Suprapubic skin (tissue), 4 donors: ENCODE results near the gene LYPD1. TPM values are rescaled to one million over a fixed set of nuclear protein-coding genes. Genes with fewer than 3 reads are reported as not detected.

Source experiments
- DNase-seq, 2 donors: peaks; one replicate each; pipeline ENCODE4 v3.0.0-alpha.2; 2019; ENCODE audit warnings: low spot score in 2 of 2
- H3K27ac ChIP-seq: fragments of 200-600 bp; sonication (generic); one replicate; pipeline ENCODE4 v1.5.1; 2019
- H3K27me3 ChIP-seq: fragments of 200-600 bp; sonication (generic); one replicate; pipeline ENCODE4 v1.5.1; 2019
- H3K36me3 ChIP-seq: fragments of 200-600 bp; sonication (generic); one replicate; pipeline ENCODE4 v1.5.1; 2019
- H3K4me1 ChIP-seq: fragments of 200-600 bp; sonication (generic); one replicate; pipeline ENCODE4 v1.5.1; 2019
- H3K4me3 ChIP-seq: fragments of 200-600 bp; sonication (generic); one replicate; pipeline ENCODE4 v1.5.1; 2019; ENCODE audit warnings: mild to moderate bottlenecking
- H3K9me3 ChIP-seq: fragments of 200-600 bp; sonication (generic); one replicate; pipeline ENCODE4 v1.5.1; 2019
- EP300 ChIP-seq: sonication (generic); formaldehyde crosslinking; IDR thresholded peaks from one replicate; pipeline ENCODE4 v1.6.1; 2017; ENCODE audit warnings: antibody characterized with exemption
- POLR2A ChIP-seq, 2 donors: fragments of 450-650 bp; IDR thresholded peaks; one replicate each; pipeline ENCODE4 v1.6.1; 2017; ENCODE audit warnings: antibody characterized with exemption in 2 of 2, mild to moderate bottlenecking in 2 of 2, moderate library complexity in 2 of 2
- POLR2AphosphoS5 ChIP-seq, 3 donors: sonication (generic); formaldehyde crosslinking; IDR thresholded peaks; one replicate each; pipeline ENCODE4 v1.6.1; 2017; ENCODE audit warnings: antibody characterized with exemption in 3 of 3
- WGBS: methylation state at CpG from one replicate; pipeline ENCODE4 v1.1.5; 2018; 5-methylcytosine and 5-hydroxymethylcytosine counted together
- total RNA-seq, 4 donors: library from RNA; depleted of rRNA; stranded (reverse); fragments of >200 nt; gene quantifications; one replicate each; pipeline ENCODE4 v1.1.0, GENCODE V29; 2016
- TF ChIP-seq, protein P1 (sequence below), 2 donors: fragments of 200-600 bp in 1 of 2; fragments of 450-650 bp in 1 of 2; sonication (generic) in 1 of 2; IDR thresholded peaks; one replicate each; pipeline ENCODE4 v1.5.1; 2016 to 2019; ENCODE audit warnings: antibody characterized with exemption in 2 of 2, mild to moderate bottlenecking in 1 of 2, moderate library complexity in 1 of 2

The LYPD1 gene
- total RNA-seq, 4 donors from 2014 or later = 0.34 TPM; not detected in 3

DNA sequence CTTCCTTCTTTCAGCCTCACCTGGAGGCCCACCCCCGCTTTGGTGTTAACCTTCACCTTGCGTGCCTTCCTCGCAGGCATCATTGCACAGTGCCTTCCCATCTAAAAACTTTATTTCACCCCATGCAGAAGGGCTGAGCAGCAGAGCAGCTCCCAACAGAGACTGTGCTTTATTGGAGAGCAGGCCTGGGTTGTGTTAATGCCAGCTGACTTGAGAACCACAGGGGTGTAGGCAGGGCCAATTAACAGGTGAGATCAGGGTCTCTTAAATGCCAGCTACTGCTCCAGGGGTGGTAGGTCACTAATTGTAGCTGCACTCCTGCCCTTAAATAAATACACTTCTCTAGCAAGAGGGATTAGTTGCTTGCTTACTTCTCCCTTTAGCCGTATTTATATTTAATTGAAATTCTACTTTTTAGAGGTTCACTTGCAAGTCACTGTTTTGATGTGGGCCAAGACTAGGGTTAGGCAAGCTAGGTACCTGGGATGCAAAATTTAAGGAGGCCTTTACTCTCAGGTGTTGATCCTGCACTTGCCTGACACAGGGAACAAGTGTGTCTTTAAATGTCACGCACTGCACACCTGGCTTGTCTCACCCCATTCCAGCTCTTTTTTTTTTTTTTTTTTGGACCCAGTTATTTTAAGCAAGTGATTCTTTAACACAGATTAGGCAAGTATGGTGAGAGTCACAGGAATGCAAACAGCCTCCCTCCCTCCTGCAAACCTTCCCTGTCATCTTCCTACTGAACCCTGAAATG, 54.5 kb downstream of the LYPD1 start:
- no peaks in the 10 kb centered on the region for H3K27me3 ChIP-seq
- WGBS = 82% methylated on average over 5 of the region's 5 CpGs
- no peak overlapping the region for H3K4me3 ChIP-seq
- H3K36me3 ChIP-seq = no peaks in the 10 kb centered on the region
- TF ChIP-seq EP300 (no peak), POLR2AphosphoS5 (IDR thresholded peaks at IDR 0.05) (no peak)
- DNase-seq = no peak
- H3K27ac ChIP-seq = no peak overlapping the region
- no peaks in the 10 kb centered on the region for H3K4me1 ChIP-seq
- no peaks in the 10 kb centered on the region for H3K9me3 ChIP-seq

DNA sequence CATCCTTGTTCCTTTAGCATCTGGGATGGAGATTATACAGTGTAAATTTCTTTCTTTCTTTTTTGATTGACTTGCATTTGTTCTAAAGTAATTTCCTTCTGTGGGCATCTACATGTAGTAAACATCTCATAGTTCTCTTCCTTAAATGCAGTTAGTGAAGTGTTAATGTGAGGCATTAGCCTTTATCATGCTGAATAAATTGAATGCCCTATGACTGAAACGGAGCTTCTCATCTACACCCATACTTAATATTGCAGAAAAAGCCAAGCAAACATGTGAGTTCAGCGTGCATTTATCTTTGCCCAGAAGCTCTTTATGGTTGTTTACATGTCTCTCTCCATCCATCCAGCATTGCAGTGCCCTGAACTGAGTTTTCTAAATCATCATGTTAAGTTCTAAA, 58.3 kb downstream of the LYPD1 start:
- TF ChIP-seq POLR2A (IDR thresholded peaks at IDR 0.05) = no peak
- TF ChIP-seq EP300 = no peak
- H3K4me1 ChIP-seq = no peaks in the 10 kb centered on the region
- H3K36me3 ChIP-seq = no peaks in the 10 kb centered on the region
- H3K4me3 ChIP-seq = no peak overlapping the region
- no peak for DNase-seq
- H3K27ac ChIP-seq = no peak overlapping the region
- H3K9me3 ChIP-seq = no peaks in the 10 kb centered on the region
- no peaks in the 10 kb centered on the region for H3K27me3 ChIP-seq
- 69% methylated on average over 2 of the region's 2 CpGs for WGBS

DNA sequence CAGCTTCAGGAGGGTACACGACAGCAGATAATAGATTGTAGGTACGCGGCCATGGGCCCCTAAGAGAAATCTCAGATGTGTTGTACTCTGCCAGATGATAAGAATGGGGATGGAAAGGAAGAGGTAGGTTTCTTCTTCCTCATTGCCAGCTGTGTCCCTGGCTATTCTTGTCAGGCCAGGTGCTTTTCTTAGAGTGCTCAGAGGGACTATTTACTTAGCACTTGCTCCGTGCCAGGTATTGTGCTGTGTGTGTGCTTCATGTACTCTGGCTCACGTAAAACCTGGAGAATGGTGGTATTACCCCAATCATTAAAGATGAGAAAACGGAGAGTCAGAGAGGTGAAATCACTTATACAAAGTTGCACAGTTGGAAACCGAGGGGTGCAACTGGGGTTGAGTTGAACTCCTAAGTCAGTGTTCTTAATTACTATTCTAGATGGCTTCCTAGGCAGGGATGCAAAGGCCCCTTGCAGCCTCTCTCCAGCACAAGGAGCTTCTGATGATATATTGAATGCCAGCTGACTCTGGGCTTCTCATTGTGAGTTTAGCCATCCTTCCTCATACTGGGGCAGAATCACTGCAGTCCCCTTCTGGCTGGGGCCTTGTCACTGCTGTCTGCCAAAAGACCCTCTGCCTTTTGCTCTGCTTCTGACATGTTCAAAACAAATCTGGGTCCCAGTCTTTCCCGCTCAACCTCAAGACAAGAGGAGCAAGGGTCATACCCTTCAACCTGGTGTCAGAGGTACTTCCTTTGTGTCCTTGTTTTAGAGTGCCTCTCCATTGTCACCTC, 60.7 kb downstream of the LYPD1 start:
- DNase-seq = no peak
- WGBS = 93% methylated on average over 8 of the region's 8 CpGs
- no peaks in the 10 kb centered on the region for H3K27me3 ChIP-seq
- H3K27ac ChIP-seq = no peak overlapping the region
- no peak overlapping the region for H3K4me3 ChIP-seq
- H3K36me3 ChIP-seq = no peaks in the 10 kb centered on the region
- TF ChIP-seq POLR2AphosphoS5 (IDR thresholded peaks at IDR 0.05) (no peak), EP300 (no peak), POLR2A (IDR thresholded peaks at IDR 0.05) (no peak)
- TF ChIP-seq, protein P1, sequence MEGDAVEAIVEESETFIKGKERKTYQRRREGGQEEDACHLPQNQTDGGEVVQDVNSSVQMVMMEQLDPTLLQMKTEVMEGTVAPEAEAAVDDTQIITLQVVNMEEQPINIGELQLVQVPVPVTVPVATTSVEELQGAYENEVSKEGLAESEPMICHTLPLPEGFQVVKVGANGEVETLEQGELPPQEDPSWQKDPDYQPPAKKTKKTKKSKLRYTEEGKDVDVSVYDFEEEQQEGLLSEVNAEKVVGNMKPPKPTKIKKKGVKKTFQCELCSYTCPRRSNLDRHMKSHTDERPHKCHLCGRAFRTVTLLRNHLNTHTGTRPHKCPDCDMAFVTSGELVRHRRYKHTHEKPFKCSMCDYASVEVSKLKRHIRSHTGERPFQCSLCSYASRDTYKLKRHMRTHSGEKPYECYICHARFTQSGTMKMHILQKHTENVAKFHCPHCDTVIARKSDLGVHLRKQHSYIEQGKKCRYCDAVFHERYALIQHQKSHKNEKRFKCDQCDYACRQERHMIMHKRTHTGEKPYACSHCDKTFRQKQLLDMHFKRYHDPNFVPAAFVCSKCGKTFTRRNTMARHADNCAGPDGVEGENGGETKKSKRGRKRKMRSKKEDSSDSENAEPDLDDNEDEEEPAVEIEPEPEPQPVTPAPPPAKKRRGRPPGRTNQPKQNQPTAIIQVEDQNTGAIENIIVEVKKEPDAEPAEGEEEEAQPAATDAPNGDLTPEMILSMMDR (IDR thresholded peaks at IDR 0.05) = no peak
- H3K9me3 ChIP-seq = no peaks in the 10 kb centered on the region
- no peaks in the 10 kb centered on the region for H3K4me1 ChIP-seq

DNA sequence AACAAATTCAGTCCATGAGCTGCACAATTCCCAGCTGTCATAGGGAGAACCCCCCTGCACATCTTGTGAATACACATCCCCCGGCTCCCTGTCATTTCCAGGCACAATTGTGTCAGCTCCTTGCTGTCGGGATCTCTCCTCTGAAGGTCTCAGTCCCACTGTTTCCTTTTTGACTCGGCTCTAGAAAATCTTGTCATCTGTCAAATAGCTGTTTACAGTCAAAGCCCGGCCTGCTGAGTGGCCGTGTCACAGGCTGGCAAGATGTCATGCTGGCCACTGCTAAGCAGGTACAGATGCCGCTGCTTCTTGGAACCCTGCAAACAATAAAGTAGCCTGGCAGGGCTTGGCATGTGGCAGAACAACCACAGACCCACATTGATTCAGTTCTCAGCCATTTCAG, 61.7 kb downstream of the LYPD1 start:
- Histone ChIP-seq H3K4me3 (no peak overlapping the region), H3K36me3 (no peaks in the 10 kb centered on the region), H3K27me3 (no peaks in the 10 kb centered on the region), H3K4me1 (no peaks in the 10 kb centered on the region), H3K27ac (no peak overlapping the region), H3K9me3 (no peaks in the 10 kb centered on the region)
- WGBS = 74% methylated on average over 6 of the region's 6 CpGs
- TF ChIP-seq POLR2A (IDR thresholded peaks at IDR 0.05) (no peak), POLR2AphosphoS5 (IDR thresholded peaks at IDR 0.05) (no peak), EP300 (no peak)
- TF ChIP-seq, protein P1 (IDR thresholded peaks at IDR 0.05) = no peak
- no peak for DNase-seq

DNA sequence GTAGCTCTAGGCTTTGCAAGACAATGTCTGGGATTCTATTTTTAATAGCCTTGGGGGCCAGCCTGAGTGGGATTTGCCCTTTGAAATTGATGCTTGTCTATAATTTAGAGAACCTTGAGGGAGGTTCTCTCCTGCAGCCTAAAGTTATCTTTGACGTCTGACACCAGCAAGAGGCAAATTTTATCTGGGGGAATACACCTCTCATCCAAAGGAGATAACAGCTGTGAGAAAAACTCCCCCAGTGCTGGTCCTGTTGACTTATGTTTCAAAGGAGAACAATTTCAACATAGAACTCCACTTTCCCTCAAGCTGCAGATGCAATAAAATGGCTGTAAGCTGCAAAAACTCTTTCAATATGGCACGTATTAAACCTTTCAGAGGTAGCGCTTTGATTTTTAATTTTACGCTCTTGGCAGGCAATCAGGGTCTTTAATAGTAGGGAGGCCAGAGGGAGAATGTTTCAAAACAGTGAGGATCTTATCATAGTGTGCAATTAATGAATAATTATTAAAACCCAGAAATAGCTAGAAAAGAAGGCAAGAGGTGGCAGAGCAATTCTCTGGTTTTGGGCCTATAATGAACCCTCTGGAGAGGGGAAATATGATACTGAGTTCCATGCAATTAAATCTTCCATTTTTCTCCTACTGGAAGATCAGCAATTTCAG, 62.4 kb downstream of the LYPD1 start:
- Histone ChIP-seq H3K27me3 (no peaks in the 10 kb centered on the region), H3K27ac (no peak overlapping the region), H3K9me3 (no peaks in the 10 kb centered on the region), H3K4me1 (no peaks in the 10 kb centered on the region), H3K4me3 (no peak overlapping the region), H3K36me3 (no peaks in the 10 kb centered on the region)
- 84% methylated on average over 4 of the region's 4 CpGs for WGBS
- no peak for DNase-seq
- TF ChIP-seq EP300 = no peak
- TF ChIP-seq, protein P1 (IDR thresholded peaks at IDR 0.05) = no peak
- no peak for TF ChIP-seq POLR2AphosphoS5 (IDR thresholded peaks at IDR 0.05)
- TF ChIP-seq POLR2A (IDR thresholded peaks at IDR 0.05) = no peak

DNA sequence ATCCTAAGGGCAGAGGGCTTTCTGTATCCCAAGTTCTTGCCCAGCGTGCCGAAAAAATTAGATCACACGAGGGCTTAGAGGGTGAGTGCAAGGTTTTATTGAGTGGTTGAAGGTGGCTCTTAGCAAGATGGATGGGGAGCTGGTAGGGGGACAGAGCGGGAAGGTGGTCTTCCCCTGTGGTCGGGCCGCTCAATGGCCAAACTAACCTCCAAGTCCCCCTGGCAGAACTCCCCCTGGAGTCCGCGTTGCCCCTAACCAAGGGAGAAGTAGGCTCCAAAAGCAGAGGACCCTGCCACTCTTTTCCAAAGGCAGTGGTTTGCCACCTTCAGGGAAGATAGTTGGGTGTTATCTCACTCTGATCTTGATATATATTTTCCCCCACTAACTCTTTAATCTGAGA, 63.4 kb downstream of the LYPD1 start:
- Histone ChIP-seq H3K4me1 (no peaks in the 10 kb centered on the region), H3K36me3 (no peaks in the 10 kb centered on the region), H3K27ac (no peak overlapping the region), H3K27me3 (no peaks in the 10 kb centered on the region), H3K9me3 (no peaks in the 10 kb centered on the region), H3K4me3 (no peak overlapping the region)
- no peak for TF ChIP-seq EP300
- TF ChIP-seq POLR2A (IDR thresholded peaks at IDR 0.05) = no peak
- TF ChIP-seq POLR2AphosphoS5 (IDR thresholded peaks at IDR 0.05) = no peak
- TF ChIP-seq, protein P1 (IDR thresholded peaks at IDR 0.05) = no peak
- WGBS = 85% methylated on average over 8 of the region's 8 CpGs
- no peak for DNase-seq
